Muscle of leg (tissue), 11 donors: ENCODE data around the gene LIM2. TPM values are rescaled to one million over a fixed set of nuclear protein-coding genes. Genes with fewer than 3 reads are reported as not detected.

Source experiments
- DNase-seq: peaks from one replicate; pipeline ENCODE4 v3.0.0; 2013
- H3K27ac ChIP-seq: one replicate; pipeline ENCODE4 v1.5.1; 2013; ENCODE audit warnings: mild to moderate bottlenecking, low read length, control low read depth
- H3K27me3 ChIP-seq: one replicate; pipeline ENCODE4 v1.6.1; 2013; ENCODE audit warnings: low read length; ENCODE audit not compliant: control insufficient read depth, insufficient read depth
- H3K36me3 ChIP-seq: one replicate; pipeline ENCODE4 v1.6.1; 2013; ENCODE audit warnings: low read length; ENCODE audit not compliant: control insufficient read depth, insufficient read depth
- H3K4me1 ChIP-seq: one replicate; pipeline ENCODE4 v1.6.1; 2013; ENCODE audit warnings: low read length; ENCODE audit not compliant: control insufficient read depth, insufficient read depth
- H3K4me3 ChIP-seq: one replicate; pipeline ENCODE4 v1.5.1; 2013; ENCODE audit warnings: low read length, control low read depth
- H3K9me3 ChIP-seq: replicated peaks from 2 replicates; pipeline ENCODE4 v1.6.1; 2013; ENCODE audit warnings: low read depth, low read length; ENCODE audit not compliant: control insufficient read depth
- WGBS: methylation state at CpG from one replicate; pipeline ENCODE4 v1.1.5; 2013; ENCODE audit warnings: missing lambda C conversion rate; ENCODE audit not compliant: insufficient coverage; 5-methylcytosine and 5-hydroxymethylcytosine counted together
- polyA plus RNA-seq, 8 donors: library from polyadenylated mRNA; unstranded; fragments of 120-200 nt; gene quantifications; one replicate each; pipeline versions ENCODE4 v1.2.1 to v1.2.3, GENCODE V29; 2013; ENCODE audit warnings: inconsistent platforms in 1 of 8, low replicate concordance in 1 of 8; ENCODE audit not compliant: insufficient read length in 8 of 8, insufficient read depth in 1 of 8
- total RNA-seq: library from RNA; stranded (reverse); fragments of 120-200 nt; gene quantifications from one replicate; pipeline ENCODE4 v1.2.4, GENCODE V29; 2013

LIM2 gene
- total and polyA plus RNA-seq, 9 donors: not detected

DNA sequence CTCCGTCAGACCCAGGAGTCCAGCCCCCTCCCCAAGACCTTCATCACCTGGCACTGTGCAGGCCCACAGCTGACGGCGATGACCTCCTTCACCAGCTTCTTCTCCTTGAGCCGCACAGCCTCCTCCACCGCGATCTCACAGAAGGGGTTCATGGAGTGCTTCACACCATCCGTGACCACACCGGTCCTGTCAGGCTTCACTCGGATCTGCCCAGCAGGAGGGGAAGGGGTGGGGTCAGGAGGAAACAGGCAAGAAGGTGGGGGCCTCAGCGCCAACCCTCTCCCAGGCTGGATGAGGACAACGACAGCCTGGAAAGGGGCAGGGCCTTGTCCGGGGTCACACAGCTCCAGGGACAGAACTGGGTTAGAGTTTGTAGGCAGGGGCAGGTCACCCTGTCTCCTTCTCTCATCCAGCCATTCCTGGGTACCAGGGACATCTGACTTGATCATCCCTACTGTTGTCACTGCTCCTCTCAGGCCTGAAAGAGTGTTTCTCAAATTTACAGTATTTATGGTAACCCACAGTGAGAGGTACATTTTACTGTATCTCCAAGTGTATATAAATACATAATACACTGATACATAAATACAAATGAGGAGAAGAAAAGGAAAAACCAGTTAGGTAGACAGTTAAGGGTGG is 33.6 kb downstream of the LIM2 start:
- Histone ChIP-seq H3K9me3 (no peaks in the 10 kb centered on the region), H3K4me1 (peaks cover 4% of the 10 kb centered on the region), H3K36me3 (peaks cover 26% of the 10 kb centered on the region), H3K27me3 (no peaks in the 10 kb centered on the region), H3K27ac (no peak overlapping the region), H3K4me3 (no peak overlapping the region)
- DNase-seq: no peak
- WGBS: 43% methylated on average over 9 of the region's 12 CpGs

DNA sequence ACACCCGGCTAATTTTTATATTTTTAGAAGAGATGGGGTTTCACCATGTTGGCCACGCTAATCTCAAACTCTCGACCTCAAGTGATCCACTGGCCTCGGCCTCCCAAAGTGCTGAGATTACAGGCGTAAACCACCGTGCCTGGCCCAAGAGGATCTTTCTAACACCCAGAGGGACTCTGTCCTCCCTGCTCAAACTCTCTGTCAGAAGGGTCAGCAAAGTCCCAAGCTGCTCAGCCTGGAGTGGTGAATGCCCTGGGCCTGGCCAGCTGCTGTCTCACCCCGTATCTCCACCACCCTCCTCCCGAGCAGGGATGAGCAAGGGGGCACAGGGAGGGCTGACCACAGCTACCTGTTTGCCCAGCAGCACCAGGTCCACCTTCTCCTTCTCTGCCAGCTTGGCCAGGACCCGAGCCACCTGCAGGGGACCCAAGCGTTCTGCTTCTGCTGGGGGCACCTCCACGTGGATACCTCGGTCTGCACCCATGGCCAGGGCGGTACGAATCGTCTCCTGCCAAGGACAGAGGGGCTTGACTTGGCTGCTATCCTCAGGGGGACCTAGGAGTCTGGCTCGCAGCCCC is 34.9 kb downstream of the LIM2 start:
- WGBS: 94% methylated on average over 12 of the region's 16 CpGs
- DNase-seq: no peak
- Histone ChIP-seq H3K4me3 (no peak overlapping the region), H3K36me3 (peaks cover 26% of the 10 kb centered on the region), H3K27me3 (no peaks in the 10 kb centered on the region), H3K4me1 (peaks cover 4% of the 10 kb centered on the region), H3K9me3 (no peaks in the 10 kb centered on the region), H3K27ac (no peak overlapping the region)

DNA sequence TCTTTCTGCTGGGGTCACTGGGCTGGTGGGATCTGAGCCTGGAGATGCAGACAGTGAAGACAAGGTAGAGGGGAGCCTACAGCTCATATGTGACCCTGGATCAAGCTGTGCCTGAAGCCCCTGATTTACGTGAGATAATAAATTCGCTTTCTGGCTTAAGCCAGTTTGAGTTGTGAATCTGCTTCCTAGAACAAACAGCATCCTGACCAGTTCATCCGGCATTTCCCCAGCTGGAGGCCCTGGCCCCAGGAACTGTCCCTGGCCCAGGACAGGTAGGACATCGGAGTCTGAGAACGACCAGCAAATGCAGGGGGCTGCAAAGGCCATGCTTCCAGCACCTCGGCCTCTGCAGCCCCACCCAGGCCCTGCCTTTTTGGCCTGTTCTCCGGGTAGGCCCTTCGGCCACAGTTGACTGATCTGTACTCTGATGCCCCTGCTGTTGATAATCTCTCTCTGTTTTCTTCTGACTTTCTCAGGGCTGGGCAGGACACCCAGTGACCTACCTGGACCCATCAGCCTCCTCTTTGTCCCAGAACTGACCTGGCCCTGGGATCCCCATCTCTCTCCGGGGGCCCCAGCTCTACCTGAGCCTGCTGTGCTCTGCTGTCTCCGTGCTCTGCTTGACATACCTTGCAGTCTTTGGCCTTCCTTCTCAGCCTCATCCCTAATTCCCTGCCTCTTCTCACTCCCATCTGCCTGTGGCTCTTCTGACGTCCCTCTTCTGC is 36.3 kb downstream of the LIM2 start:
- Histone ChIP-seq H3K4me3 (no peak overlapping the region), H3K27me3 (no peaks in the 10 kb centered on the region), H3K9me3 (no peaks in the 10 kb centered on the region), H3K4me1 (peaks cover 4% of the 10 kb centered on the region), H3K27ac (no peak overlapping the region), H3K36me3 (peaks cover 37% of the 10 kb centered on the region)
- no peak for DNase-seq
- WGBS: 97% methylated on average over 11 of the region's 11 CpGs

DNA sequence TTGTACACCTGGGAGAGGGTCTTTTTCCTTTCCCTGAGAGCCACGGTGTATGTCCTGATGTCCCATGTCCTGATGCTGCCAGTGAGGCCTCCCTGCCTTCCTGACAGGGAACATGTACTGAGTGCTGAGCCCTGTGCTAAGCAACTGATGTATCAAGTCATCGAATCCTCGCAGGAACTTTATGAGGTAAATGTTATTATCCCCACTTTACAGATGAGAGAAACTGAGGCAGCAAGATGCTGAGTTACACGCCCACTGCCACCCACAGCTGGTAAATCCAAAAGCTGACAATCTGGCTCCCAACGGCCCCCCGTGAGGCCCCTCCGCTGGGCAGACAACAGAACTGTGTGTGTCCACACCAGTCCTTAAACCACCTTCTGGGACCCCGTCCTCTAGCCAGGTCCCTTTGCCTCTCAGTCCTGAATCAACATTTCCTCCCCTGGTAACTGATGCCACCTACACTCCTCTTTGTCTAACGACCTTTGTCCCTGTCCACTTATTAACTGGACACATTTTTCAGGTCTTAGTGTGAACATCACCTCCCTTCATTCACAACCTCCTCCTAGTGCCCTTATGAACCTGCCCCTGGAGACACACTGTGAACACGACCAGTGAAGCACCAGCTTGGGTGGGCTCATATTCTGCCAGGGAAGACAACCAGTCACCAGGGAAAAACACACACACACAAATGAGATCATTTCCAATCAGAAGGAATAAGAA is 40.4 kb downstream of the LIM2 start:
- Histone ChIP-seq H3K36me3 (peaks cover 41% of the 10 kb centered on the region), H3K4me1 (no peaks in the 10 kb centered on the region), H3K27me3 (no peaks in the 10 kb centered on the region), H3K27ac (no peak overlapping the region), H3K4me3 (no peak overlapping the region), H3K9me3 (no peaks in the 10 kb centered on the region)
- 86% methylated on average over 6 of the region's 10 CpGs for WGBS
- DNase-seq: no peak

DNA sequence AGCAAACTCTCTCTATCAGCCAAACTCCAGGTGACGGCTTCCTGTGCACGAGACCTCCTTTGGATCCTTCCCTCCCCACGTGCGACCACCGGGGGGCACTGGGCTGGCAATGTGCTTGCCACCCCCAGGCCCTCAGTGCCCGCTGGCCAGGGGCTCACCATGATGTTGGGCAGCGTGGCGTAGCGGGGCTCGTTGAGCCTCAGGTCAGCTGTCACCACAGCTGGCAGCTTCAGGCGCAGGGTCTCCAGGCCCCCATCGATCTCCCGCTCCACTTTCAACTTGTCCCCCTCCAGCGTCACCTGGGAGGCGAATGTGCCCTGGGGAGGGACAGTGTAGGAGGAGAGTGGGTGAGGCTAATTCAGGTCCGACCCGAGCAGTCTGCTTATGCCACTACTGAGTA is 41.0 kb downstream of the LIM2 start:
- DNase-seq: no peak
- no peak overlapping the region for H3K27ac ChIP-seq
- peaks cover 4% of the 10 kb centered on the region for H3K27me3 ChIP-seq
- no peak overlapping the region for H3K4me3 ChIP-seq
- H3K4me1 ChIP-seq: no peaks in the 10 kb centered on the region
- 82% methylated on average over 13 of the region's 17 CpGs for WGBS
- H3K36me3 ChIP-seq: peaks cover 37% of the 10 kb centered on the region
- H3K9me3 ChIP-seq: no peaks in the 10 kb centered on the region

DNA sequence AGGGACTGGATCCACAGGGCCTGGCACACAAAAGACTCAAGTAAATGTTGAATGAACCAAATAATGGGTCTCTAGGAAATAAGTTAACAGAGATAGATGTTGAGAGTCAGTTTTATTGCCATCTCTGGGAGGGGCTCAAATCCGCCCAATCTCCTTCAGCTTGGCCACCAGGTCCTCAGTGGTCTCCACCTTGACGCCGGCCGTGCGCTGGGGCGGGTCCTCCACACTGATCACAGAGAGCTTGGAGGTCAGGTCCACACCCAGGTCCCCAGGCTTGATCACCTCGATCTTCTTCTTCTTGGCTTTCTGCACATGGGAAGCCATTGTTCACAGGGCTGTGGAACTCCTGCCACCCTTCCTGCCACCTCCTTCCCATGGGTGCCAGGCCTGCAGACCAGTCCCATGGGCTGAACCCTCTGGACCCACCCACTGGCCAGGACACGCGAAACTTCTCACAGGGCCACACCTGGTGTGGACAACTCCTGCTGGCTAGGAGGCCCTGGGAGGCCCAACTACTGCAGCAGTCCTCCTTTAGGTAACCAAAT is 42.6 kb downstream of the LIM2 start:
- DNase-seq: no peak
- Histone ChIP-seq H3K27ac (no peak overlapping the region), H3K4me3 (no peak overlapping the region), H3K27me3 (peaks cover 14% of the 10 kb centered on the region), H3K36me3 (peaks cover 24% of the 10 kb centered on the region), H3K9me3 (no peaks in the 10 kb centered on the region), H3K4me1 (peaks cover 4% of the 10 kb centered on the region)
- WGBS: 93% methylated on average over 6 of the region's 9 CpGs

DNA sequence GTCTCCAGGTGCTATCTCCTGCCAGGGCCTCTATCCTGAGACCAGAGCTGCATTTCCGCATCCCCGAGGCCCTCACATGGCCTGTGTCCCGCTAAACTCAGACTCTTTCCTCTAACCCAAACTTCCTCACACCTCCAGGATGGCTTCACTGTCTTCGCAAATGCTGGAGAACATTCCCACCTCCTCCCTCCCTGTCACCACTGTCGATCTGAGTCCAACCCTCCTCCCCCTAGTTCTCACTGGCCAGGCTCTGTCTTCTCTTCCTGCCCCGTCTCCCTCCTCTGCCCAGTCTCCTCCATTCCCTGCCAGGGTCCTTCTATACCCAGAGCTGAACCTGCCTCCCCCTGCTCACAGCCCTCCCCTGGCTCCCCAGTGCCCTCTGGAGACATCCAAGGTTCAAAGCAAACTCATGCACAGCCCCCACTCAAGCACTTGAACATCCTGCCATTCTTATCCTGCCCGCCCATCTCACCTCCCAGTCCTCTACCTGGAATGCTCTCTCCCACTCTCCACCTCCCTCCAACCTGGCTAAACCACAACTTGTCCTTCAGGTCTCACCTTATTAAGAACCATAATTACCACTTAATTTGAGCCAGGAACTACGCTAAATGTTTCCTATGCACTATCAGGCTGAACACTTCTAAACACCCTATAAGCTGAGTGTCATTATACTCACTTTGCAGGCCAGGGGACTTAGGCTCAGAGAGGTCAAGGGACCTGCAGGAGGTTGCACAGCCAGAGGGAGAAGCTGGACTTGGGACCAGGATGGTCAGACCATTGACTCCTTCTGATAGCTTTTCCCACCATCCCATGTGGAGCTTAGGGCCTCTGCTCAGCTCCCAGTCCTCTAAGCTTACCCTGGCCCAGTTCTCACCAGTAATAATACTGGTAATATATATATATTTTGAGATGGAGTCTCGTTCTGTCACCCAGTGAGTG is 44.9 kb downstream of the LIM2 start:
- H3K27ac ChIP-seq: no peak overlapping the region
- H3K9me3 ChIP-seq: no peaks in the 10 kb centered on the region
- H3K27me3 ChIP-seq: peaks cover 21% of the 10 kb centered on the region
- no peak overlapping the region for H3K4me3 ChIP-seq
- 22% methylated on average over 7 of the region's 9 CpGs for WGBS
- peaks cover 20% of the 10 kb centered on the region for H3K36me3 ChIP-seq
- H3K4me1 ChIP-seq: peaks cover 17% of the 10 kb centered on the region
- no peak for DNase-seq

DNA sequence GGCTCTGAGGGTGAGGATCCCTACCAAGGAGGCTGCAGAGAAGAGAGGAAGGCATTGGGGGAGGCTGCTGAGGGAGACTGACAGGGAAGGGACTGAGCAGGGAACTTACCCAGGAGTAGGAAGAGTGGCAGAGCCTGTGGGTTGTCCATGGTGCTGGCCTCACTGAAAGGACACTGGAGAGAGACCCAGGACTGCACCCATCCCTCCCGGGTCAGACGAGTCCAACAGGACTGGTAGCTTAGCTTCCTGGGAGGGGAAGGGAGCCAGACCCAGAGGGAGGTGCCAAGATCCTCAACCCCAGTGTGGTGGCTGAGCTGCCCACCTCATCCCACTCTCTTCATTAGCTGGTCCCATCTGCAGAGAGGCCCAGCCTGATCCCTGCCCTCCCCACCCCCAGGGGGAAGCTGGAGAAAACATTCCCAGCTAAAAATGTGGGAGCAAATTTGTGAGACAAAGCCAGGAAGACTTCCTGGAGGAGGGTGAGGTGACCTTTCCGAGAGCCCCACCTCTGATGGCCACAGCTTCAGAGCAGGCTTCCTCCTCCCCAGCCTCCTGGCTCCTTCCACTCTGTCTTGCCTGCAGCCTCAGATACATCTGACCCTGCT is 45.7 kb downstream of the LIM2 start, which contains the start of gene VSIG10L:
TSS of gene VSIG10L (minus strand) at position 164 of the 605 bp plus-strand sequence. CDS start at position 149, 15 bp downstream.
- WGBS: 45% methylated on average over 3 of the region's 3 CpGs
- Histone ChIP-seq H3K36me3 (peaks cover 16% of the 10 kb centered on the region), H3K27me3 (peaks cover 21% of the 10 kb centered on the region), H3K27ac (no peak within 1 kb of the TSS), H3K4me3 (no peak within 1 kb of the TSS), H3K9me3 (no peaks in the 10 kb centered on the region), H3K4me1 (peaks cover 17% of the 10 kb centered on the region)
- no peak for DNase-seq

DNA sequence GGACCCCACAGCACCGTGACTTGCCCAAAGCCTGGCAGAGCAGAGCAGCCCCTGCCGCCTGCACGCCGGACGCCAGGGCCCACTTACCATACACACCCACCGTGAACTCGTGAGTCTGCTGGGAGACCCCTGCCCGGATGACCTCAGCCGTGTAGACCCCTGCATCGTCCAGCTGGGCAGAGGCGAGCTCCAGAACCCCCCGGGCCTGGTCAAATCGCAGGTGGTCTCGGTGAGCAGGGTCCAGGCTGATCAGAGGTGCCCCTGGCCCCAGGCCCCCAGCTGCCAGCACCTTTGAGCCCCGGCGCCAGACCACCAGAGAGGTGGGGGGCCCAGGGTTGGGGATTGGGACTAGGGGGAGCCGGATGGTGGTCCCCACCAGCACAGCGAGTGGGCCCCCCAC is 46.7 kb downstream of the LIM2 start:
- WGBS: 82% methylated on average over 18 of the region's 18 CpGs

More for the DNA sequence above, 46.7 kb downstream of the LIM2 start:
- no peaks in the 10 kb centered on the region for H3K9me3 ChIP-seq
- peaks cover 21% of the 10 kb centered on the region for H3K27me3 ChIP-seq
- peaks cover 17% of the 10 kb centered on the region for H3K4me1 ChIP-seq
- peaks cover 6% of the 10 kb centered on the region for H3K36me3 ChIP-seq
- H3K27ac ChIP-seq: no peak overlapping the region
- H3K4me3 ChIP-seq: no peak overlapping the region
- no peak for DNase-seq
